Measurements from ENCODE around the gene OR4D10.
"Not testable (repeated sequence)": the region's sequence is repeated elsewhere in the genome, so short reads cannot be mapped to it uniquely, and the experiment has no call there.

The OR4D10 gene

GRCh38 chr11:59473015-59473414, at the start of gene OR4D10:
OR4D10 (plus strand) TSS chr11:59473315; CDS start chr11:59477430, 4,115 bp downstream.
- DNase-seq (ENCODE audit: low read depth), result no peak

GRCh38 chr11:59423835-59424234, 49.3 kb upstream of the OR4D10 start:
- DNase-seq (ENCODE audit: low read depth), result no peak

- no peak for DNase-seq (ENCODE audit: low read depth)
These were observed 48.0 kb upstream of the OR4D10 start for GRCh38 chr11:59425131-59425530.

DNA sequence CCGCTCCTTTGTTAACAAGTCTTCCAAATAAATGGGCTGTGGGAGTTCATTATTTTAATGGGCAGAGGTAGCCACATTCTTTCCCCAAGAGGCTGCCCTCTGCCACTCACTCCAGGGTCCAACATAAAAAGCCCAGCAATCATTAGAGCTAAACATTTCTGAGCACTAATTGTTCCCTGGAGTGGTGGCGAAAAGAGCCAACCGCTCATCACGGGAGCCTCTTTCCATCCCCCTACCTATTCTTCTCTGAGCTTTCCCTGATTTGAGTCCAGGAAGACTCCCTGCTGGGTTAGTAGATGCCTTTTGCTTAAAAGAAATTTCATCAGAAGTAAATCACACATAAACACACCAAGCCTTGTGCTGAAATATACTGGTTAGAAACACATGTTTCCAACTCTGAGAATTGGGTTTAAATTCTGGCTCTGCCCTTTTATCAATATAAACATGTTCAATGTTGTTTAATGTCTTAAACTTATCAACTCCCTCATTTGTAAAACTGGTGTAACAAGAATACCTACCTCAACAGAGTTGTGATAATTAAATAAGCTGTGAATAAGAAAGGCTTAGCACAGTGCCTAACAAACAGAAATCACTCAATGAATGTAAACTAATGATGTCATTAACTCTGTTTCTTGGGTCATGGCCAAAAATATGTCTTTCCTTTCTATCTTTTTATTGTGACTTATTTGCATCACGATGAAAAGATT, 46.6 kb upstream of the OR4D10 start, which contains the start of gene OR5A2:
TSS of gene OR5A2 (minus strand) at position 53 of the 707 bp plus-strand sequence. CDS start 3,460 bp downstream, outside the sequence.
- no peak for DNase-seq (ENCODE audit: low read depth)

DNA sequence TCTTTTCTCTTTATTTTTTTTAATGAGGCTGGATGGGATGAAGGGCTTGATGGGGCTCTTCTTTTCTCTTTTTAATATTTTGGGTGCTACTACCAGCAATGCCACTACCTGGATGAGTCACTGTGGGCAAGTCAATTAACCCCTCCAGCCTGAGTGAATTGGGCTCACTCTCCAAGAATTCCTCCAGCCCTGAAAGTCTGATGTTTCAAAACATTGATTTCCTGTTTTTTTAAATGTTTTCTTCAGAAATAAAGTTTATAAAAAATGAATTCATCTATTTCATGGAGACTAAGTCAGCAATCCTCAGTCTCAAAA, 46.1 kb upstream of the OR4D10 start:
- no peak for DNase-seq (ENCODE audit: low read depth)

GRCh38 chr11:59429924-59430516, 43.1 kb upstream of the OR4D10 start:
- DNase-seq (ENCODE audit: low read depth), result no peak

- no peak for DNase-seq (ENCODE audit: low read depth)
These were observed 36.9 kb upstream of the OR4D10 start, which contains the start of gene OR5A1 for GRCh38 chr11:59436169-59436568. OR5A1 (plus strand) TSS chr11:59436469; CDS start chr11:59443169, 6,700 bp downstream.

DNA sequence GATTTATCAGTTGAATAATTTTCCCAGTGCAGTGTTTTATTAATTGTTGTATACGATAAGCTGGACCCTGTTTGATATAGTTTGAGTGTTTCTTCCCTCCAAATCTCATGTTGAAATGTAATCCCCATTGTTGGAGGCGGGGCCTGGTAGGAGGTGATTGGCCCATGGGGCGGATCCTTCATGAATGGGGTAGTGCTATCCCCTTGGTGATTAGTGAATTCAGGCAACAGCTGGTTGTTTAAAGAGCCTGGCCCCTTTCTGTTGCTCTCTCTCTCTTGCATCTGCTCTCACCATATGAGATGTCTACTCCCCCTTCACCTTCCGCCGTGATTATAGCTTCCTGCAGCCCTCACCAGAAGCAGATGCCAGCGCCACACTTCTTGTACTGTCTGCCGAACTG, 35.3 kb upstream of the OR4D10 start:
- DNase-seq (ENCODE audit: low read depth), result no peak

DNA sequence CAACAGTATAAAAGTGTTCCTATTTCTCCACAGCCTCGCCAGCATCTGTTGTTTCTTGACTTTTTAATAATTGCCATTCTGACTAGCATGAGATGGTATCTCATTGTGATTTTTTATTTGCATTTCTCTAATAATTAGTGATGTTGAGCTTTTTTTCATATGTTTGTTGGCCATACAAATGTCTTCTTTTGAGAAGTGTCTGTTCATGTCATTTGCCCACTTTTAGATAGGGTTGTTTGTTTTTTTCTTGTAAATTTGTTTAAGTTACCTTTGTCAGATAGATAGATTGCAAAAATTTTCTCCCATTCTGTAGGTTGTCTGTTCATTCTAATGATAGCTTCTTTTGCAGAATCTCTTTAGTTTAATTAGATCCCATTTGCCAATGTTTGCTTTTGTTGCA, 27.5 kb upstream of the OR4D10 start:
- not testable (repeated sequence) for DNase-seq (ENCODE audit: low read depth)

DNA sequence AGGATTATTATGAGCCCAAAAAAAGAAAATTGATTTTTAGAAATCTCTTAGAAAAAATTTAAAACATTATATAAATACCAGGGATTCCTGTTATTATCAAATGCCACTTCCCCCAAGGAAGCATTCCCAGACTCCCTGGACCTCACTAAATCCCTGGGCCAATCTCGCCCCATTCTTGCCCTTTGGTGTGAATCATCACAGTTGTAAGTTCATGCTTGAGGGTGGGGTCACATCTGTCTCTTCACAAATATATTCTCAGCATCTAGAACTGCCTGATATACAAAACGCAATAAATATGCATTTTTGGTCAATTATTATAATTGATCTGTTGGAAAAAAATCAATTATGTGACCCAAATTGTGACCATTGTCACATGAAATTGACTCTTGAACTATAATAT, 24.6 kb upstream of the OR4D10 start:
- no peak for DNase-seq (ENCODE audit: low read depth)

- no peak for DNase-seq (ENCODE audit: low read depth)
These were observed 16.5 kb upstream of the OR4D10 start, which contains the start of gene OR4D6 for GRCh38 chr11:59456661-59457060. OR4D6 (plus strand) TSS chr11:59456961; CDS start chr11:59456961, 0 bp downstream.

DNA sequence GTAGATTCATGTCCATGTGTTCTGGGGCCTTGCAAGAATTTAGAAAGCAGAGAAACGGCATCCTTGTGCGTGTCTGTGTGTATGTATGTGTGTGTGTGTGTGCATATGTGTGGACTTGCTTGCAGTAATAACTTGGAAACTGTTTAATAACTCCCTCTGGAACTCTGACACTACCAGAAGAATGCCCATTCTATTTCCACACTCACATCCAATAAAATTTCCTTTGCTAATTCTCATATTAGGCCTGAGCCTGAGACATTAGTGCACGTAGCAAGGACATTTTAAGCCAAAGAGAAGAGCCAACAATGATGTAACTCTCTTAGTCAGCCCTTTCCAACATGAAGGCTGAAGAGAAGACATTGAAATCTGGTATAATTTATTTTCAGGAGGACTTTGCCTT, 13.2 kb upstream of the OR4D10 start:
- DNase-seq (ENCODE audit: low read depth), result no peak

DNA sequence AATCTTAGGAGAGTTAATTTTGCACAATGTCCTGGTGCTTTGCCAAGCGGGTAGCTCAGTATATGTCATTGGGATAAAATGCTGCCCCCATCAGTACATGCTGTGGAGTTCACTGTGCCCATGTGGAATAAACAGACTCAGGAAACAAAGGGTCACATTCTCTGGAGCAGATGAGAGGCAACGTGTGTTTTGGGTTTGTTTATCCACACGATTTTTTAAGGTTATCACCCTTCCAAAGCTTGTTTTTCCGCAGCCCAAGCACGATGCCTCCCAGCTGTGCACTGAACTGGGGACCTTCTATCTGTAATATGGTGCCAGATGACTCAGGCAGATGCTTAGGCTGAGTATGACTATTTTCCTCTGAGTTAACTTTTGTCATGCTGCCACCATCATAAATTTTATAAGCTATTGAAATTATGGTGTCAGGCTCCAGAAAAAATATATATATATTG, 9.9 kb upstream of the OR4D10 start:
- no peak for DNase-seq (ENCODE audit: low read depth)

DNA sequence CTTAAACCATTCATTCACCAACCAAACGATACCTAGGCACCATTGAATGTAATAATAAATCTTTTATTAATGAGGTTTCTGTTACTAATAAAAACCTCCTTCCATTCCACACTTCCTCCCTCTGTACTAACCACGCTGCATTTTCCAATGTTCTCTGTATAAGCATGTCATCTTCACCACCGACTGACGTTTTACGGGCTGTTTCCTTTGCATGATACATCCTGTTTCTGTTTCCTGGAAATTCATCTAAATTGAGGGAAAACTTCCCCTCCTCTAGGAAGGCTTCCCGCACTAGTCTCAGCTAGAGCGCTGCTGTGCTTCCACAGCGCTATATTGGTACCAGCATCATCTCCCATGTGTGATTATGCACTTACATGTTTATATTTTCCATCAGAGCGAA, 2.1 kb downstream of the OR4D10 start:
- no peak for DNase-seq (ENCODE audit: low read depth)

DNA sequence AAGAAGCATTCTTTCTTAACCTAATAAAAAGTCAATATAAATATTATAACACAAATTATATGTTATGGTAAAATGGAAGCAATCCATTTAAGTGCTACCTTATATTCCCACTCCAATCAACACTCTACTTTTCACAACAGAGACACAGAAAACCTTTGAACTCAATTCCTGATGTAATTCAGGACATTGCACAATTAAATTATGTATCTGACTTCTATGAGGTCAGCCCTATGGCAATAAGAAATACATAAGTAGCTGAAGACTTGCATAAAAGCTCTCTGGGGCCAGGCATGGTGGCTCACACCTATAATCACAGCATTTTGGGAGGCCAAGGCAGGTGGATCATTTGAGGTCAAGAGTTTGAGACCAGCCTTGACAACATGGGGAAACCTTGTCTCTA, 6.8 kb downstream of the OR4D10 start:
- no peak for DNase-seq (ENCODE audit: low read depth)

- DNase-seq (ENCODE audit: low read depth), result no peak
These were observed 7.2 kb downstream of the OR4D10 start for GRCh38 chr11:59480359-59480758.

- no peak for DNase-seq (ENCODE audit: low read depth)
These were observed 28.8 kb downstream of the OR4D10 start for GRCh38 chr11:59501931-59502330.

DNA sequence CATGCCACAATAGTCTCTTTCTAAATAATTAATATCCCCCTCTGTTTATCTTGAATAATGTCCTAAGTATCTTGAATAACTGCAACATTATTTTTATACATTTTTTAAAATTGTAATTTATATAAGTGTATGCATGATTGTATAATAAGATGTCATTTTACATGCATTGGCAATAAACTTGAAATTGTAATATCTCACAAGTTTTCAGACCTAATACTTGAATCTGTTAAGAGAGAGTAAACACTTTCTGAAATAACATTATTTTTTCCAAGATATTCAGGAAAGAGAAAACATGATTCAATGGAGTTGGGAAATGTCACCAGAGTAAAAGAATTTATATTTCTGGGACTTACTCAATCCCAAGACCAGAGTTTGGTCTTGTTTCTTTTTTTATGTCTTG, 30.2 kb downstream of the OR4D10 start, which contains the start of gene OR4D11:
TSS of gene OR4D11 (plus strand) at position 301 of the 400 bp plus-strand sequence. CDS start at position 301, 0 bp downstream.
- no peak for DNase-seq (ENCODE audit: low read depth)

- DNase-seq (ENCODE audit: low read depth), result no peak
These were observed 38.0 kb downstream of the OR4D10 start, which contains the start of gene OR4D9 for GRCh38 chr11:59510941-59511589. OR4D9 (plus strand) TSS chr11:59511539; CDS start chr11:59514913, 3,374 bp downstream.

GRCh38 chr11:59511675-59512074, 38.6 kb downstream of the OR4D10 start:
- no peak for DNase-seq (ENCODE audit: low read depth)

- DNase-seq (ENCODE audit: low read depth), result not testable (repeated sequence)
These were observed 47.0 kb downstream of the OR4D10 start for GRCh38 chr11:59520139-59520538.

- DNase-seq (ENCODE audit: low read depth), result no peak
These were observed 47.6 kb downstream of the OR4D10 start for GRCh38 chr11:59520741-59521140.

DNA sequence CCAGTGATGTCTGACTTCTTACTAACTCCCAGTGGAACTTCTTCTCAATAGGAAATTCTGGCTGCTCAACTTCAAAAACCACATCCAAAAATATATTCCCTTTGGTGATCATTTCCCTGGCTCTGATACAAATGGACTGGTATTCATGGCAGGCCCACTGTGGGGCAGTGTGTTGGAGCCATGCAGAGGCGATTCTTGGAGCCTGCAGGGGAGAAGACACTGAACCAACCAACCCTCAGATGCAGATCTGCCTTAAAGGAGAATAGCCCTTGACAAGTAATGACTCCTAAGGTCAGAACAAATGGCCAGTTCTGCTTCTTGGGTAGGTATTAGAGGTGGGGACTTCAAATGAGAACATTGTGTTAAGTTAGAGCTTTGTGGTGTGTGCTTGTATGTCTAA, 50.4 kb downstream of the OR4D10 start:
- DNase-seq (ENCODE audit: low read depth), result no peak
